GM12891 (cell line): ENCODE results near the gene PTPRR.

Experiments used
- POLR2A ChIP-seq: IDR thresholded peaks from 2 replicates; pipeline ENCODE4 v1.6.1; 2011; ENCODE audit warnings: low read depth, low read length, control low read depth
- POU2F2 ChIP-seq: IDR thresholded peaks from 2 replicates; pipeline ENCODE4 v1.6.1; 2011; ENCODE audit warnings: low read depth, mild to moderate bottlenecking, control low read depth, low read length, moderate library complexity
- SPI1 ChIP-seq: IDR thresholded peaks from 2 replicates; pipeline ENCODE4 v1.6.1; 2011; ENCODE audit warnings: low read depth, low read length, control low read depth

- TF ChIP-seq POLR2A (no peak), SPI1 (no peak), POU2F2 (no peak)
These were observed 166.2 kb downstream of the PTPRR start for GRCh38 chr12:70754330-70754741.
